ENCODE data around the gene TRAF2. TPM values are rescaled to one million over a fixed set of nuclear protein-coding genes. Genes with fewer than 3 reads are reported as not detected.

TRAF2 gene
- polyA plus RNA-seq, 2 of the 4 experiments (the other 2 are of a cell fraction): 23.8 to 39.5 TPM

DNA sequence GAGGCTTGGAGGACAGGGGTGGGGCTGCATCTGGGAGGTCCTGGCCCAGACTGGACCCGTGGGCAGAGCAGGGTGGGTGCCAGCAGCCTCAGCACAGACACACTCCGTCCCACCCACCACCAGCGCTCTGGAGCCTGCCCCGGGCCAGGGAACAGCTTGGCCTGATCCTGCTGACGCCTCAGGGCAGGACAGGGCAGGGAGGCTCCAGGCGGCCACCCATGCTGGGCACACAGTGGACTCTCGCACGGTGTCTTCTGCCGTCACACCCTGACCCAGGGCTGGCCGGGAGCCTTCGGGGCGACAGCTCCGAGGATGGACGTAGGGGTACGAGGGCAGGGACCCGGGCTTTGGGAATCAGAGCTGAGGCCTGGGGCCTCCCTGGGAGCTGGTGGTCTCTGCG, 82.8 kb downstream of the TRAF2 start:
- POLR2A ChIA-PET: interaction anchor here (0.5 kb wide), 1 partner anchor 29 kb away, joined by 4 read pairs; no protein-coding TSS in a partner anchor
- H3K4me3 ChIP-seq: no peak overlapping the region
- H3K27ac ChIP-seq: no peak overlapping the region
- ATAC-seq: peak in 1 of 2 experiments; percentile 15; a peak in 2 of 6 replicates
- no peaks in the 10 kb centered on the region for H3K9me3 ChIP-seq
- TF ChIP-seq NPAS2 (CRISPR knock-in tag; IDR thresholded peaks at IDR 0.05; ENCODE audit: borderline replicate concordance): no peak
- no peak for TF ChIP-seq POLR2AphosphoS2 (conservative IDR thresholded peaks at IDR 0.05; ENCODE audit: low read length)
- TF ChIP-seq POLR2A (IDR thresholded peaks at IDR 0.05; ENCODE audit: low read length): no peak
- TF ChIP-seq, protein P1, sequence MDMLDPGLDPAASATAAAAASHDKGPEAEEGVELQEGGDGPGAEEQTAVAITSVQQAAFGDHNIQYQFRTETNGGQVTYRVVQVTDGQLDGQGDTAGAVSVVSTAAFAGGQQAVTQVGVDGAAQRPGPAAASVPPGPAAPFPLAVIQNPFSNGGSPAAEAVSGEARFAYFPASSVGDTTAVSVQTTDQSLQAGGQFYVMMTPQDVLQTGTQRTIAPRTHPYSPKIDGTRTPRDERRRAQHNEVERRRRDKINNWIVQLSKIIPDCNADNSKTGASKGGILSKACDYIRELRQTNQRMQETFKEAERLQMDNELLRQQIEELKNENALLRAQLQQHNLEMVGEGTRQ (IDR thresholded peaks at IDR 0.05): no peak
- TF ChIP-seq EP300 (IDR thresholded peaks at IDR 0.05): no peak
- TF ChIP-seq JUNB (IDR thresholded peaks at IDR 0.05): no peak
- H3K4me1 ChIP-seq: peaks cover 9% of the 10 kb centered on the region; the same call in 2 of the 3 replicates
- CTCF ChIA-PET: interaction anchor here (0.8 to 2.7 kb wide), 4 partner anchors 11 to 66 kb away, joined by 3 to 10 read pairs (median 8); partner anchors contain the start of gene ABCA2
- no peak for DNase-seq (ENCODE audit: low read depth in 1 of 2, low spot score in 1 of 2)
- no peak for FAIRE-seq
- H3K4me2 ChIP-seq: no peak overlapping the region
- WGBS (ENCODE audit: missing lambda C conversion rate): 67% methylated on average over 7 of the region's 17 CpGs

- CTCF ChIA-PET: interaction anchor here (0.8 to 7.8 kb wide), 5 partner anchors 10 to 66 kb away, joined by 3 to 64 read pairs (median 9); partner anchors contain the start of genes ABCA2, C8G and FBXW5
Observed at GRCh38 chr9:136969774-136970173, 83.5 kb downstream of the TRAF2 start.

GRCh38 chr9:136970361-136970760, 84.0 kb downstream of the TRAF2 start:
- no peak for FAIRE-seq

More at GRCh38 chr9:136969774-136970173, 83.5 kb downstream of the TRAF2 start:
- Histone ChIP-seq H3K4me3 (no peak overlapping the region), H3K27ac (no peak overlapping the region; a peak in 1 of 6 replicates), H3K9me3 (no peaks in the 10 kb centered on the region), H3K4me1 (peaks cover 4% of the 10 kb centered on the region), H3K4me2 (no peak overlapping the region)
- FAIRE-seq (no peak), ATAC-seq (peak in 1 of 2 experiments; percentile 8; a peak in 1 of 6 replicates), DNase-seq (ENCODE audit: low read depth in 1 of 2, low spot score in 1 of 2) (no peak)
- TF ChIP-seq MYC (IDR thresholded peaks at IDR 0.05; ENCODE audit: borderline replicate concordance, low read length) (no peak), CHD2 (IDR thresholded peaks at IDR 0.05; ENCODE audit: low read length, partially characterized antibody) (no peak), KDM5A (IDR thresholded peaks at IDR 0.05) (no peak), CBX8 (IDR thresholded peaks at IDR 0.05) (no peak), TP53 (CRISPR knock-in tag; IDR thresholded peaks at IDR 0.05) (no peak), FOSB (CRISPR knock-in tag; IDR thresholded peaks at IDR 0.05) (no peak), PHF8 (IDR thresholded peaks at IDR 0.05; ENCODE audit: borderline replicate concordance, low read depth) (no peak), MAFK (IDR thresholded peaks at IDR 0.05; ENCODE audit: partially characterized antibody) (no peak)
- 64% methylated on average over 3 of the region's 5 CpGs for WGBS (ENCODE audit: missing lambda C conversion rate)
- POLR2A ChIA-PET: interaction anchor here (0.5 kb wide), 1 partner anchor 29 kb away, joined by 4 read pairs; no protein-coding TSS in a partner anchor

DNA sequence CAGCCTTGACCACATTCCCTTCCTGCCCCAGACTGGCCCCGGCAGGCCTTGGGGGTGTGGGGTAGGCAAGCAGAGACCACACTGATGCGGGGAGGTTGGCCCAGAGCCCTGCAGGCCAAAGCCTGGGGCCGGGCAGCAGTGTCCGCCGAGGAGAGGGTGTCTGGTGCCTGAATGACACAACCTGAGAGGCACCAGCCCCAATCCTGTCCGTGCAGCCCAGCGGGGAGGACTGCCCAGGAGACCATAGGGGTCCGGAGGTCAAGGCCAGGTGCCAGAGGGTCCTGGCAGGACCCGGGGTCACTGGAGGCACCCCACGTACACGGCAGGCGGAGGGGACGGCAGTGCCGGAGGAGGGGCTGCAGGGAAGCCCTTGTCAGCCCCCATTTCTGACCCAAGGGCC, 85.4 kb downstream of the TRAF2 start:
- no peak overlapping the region for H3K27ac ChIP-seq
- H3K4me1 ChIP-seq: peaks cover 10% of the 10 kb centered on the region
- FAIRE-seq: no peak
- TF ChIP-seq FOSB (CRISPR knock-in tag; IDR thresholded peaks at IDR 0.05): no peak
- no peak for TF ChIP-seq CHD4 (IDR thresholded peaks at IDR 0.05; ENCODE audit: borderline replicate concordance)
- TF ChIP-seq HOXA7 (CRISPR knock-in tag; IDR thresholded peaks at IDR 0.05): no peak
- no peak for TF ChIP-seq NPAS2 (CRISPR knock-in tag; IDR thresholded peaks at IDR 0.05; ENCODE audit: borderline replicate concordance)
- TF ChIP-seq TP53 (CRISPR knock-in tag; IDR thresholded peaks at IDR 0.05): no peak
- no peak for TF ChIP-seq PBX3 (IDR thresholded peaks at IDR 0.05)
- no peak overlapping the region for H3K4me3 ChIP-seq
- ChIA-PET POLR2A (interaction anchor here (0.9 kb wide), 1 partner anchor 20 kb away, joined by 3 read pairs; the partner anchor contains the start of gene PAXX), CTCF (interaction anchor here (1.0 to 7.8 kb wide), 6 partner anchors 10 to 64 kb away, joined by 3 to 64 read pairs (median 5); partner anchors contain the start of genes C8G and FBXW5)
- H3K9me3 ChIP-seq: no peaks in the 10 kb centered on the region
- ATAC-seq: no peak
- WGBS (ENCODE audit: missing lambda C conversion rate): 68% methylated on average over 12 of the region's 14 CpGs
- H3K4me2 ChIP-seq: no peak overlapping the region
- DNase-seq (ENCODE audit: low read depth in 1 of 2, low spot score in 1 of 2): no peak

More at GRCh38 chr9:136970361-136970760, 84.0 kb downstream of the TRAF2 start:
- H3K4me1 ChIP-seq: peaks cover 10% of the 10 kb centered on the region
- no peak overlapping the region; a peak in 1 of 6 replicates for H3K27ac ChIP-seq
- DNase-seq (ENCODE audit: low read depth in 1 of 2, low spot score in 1 of 2) (no peak), ATAC-seq (no peak)
- H3K4me2 ChIP-seq: no peak overlapping the region
- WGBS (ENCODE audit: missing lambda C conversion rate): 81% methylated on average over 5 of the region's 11 CpGs
- H3K9me3 ChIP-seq: no peaks in the 10 kb centered on the region
- TF ChIP-seq CHD4 (IDR thresholded peaks at IDR 0.05; ENCODE audit: borderline replicate concordance) (no peak), MAZ (IDR thresholded peaks at IDR 0.05; ENCODE audit: borderline replicate concordance, low read depth, low read length) (no peak), NR3C1 (IDR thresholded peaks at IDR 0.05) (no peak), EHMT2 (IDR thresholded peaks at IDR 0.05; ENCODE audit: low read depth) (no peak), ZSCAN20 (CRISPR knock-in tag; IDR thresholded peaks at IDR 0.05) (no peak)
- ChIA-PET POLR2A (no interaction called here), CTCF (interaction anchor here (1.0 to 7.8 kb wide), 4 partner anchors 10 to 65 kb away, joined by 3 to 64 read pairs (median 10); partner anchors contain the start of genes C8G and FBXW5)
- no peak overlapping the region for H3K4me3 ChIP-seq
